Raji (cell line): ENCODE results near the gene FOXJ2.

Experiments
- POLR2A ChIP-seq: IDR thresholded peaks from 2 replicates; pipeline ENCODE4 v1.6.1; 2011; ENCODE audit warnings: low read depth, low read length, control low read depth; ENCODE audit not compliant: insufficient read depth

Gene FOXJ2

GRCh38 chr12:8054816-8055215 is 22.3 kb downstream of the FOXJ2 start:
- TF ChIP-seq POLR2A = no peak

DNA sequence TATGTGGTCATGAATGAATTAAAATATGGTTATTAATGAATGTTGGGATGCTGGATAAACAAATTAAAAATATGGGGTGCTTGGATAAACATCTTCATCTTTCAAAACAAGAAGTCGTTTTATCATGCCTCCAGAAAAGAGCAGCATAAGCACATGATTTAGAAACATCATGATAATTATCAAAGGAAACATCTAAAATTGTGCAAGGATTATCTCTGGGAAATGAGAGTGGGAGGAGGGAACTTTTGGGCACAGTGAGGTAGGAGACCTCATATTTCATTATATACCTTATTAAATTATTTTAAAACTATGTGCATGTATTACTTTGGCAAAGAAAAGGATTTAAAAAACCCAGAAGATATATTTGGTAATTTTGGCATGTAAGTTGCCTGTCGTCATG is 24.8 kb downstream of the FOXJ2 start:
- no peak for TF ChIP-seq POLR2A

GRCh38 chr12:8057839-8058238 is 25.3 kb downstream of the FOXJ2 start:
- TF ChIP-seq POLR2A = no peak

GRCh38 chr12:8058506-8058905 is 26.0 kb downstream of the FOXJ2 start:
- TF ChIP-seq POLR2A = no peak

DNA sequence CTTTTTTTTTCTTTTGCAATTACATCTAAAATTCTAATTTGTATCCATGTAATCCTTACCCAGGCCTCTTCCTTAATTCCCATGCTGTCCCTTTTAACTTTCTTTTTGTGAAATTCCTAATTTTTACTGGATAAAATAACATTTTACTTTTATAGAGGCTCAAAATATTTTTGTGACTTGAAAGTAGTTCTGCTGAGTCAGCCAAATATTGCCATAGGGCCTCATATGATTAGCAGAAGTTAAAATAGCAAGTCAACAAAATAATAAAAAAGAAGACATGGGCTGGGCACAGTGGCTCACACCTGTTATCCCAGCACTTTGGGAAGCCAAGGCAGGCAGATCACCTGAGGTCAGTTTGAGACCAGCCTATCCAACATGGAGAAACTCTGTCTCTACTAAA is 31.6 kb downstream of the FOXJ2 start:
- TF ChIP-seq POLR2A = no peak

DNA sequence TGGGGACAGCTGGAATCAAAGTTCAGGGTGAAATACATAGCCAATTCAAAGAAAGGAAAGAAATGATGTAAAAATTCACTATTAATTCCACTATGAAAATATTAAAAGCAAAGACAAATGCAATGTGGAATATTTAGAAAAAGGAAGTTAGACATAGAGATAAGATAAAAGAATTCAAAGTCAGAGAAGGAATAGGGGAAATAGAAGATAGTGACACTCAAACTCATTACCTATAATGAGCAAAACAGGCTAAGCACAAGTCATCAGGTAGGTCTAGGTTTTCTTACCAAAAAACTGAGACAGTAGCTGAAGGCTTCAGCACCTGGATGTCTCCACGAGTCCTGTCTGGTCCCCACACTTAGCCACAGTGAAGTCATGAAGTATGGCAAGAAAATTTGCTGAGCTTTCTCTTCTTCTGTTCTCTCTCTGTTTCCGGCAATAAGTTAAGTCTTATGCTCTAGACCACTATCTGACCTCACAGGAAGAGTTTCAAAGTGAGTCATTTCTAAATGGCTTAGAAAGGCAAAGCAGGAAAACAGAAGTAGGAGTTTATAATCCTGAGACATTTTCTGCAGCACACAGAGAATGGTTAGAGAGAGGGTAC is 33.6 kb downstream of the FOXJ2 start, which contains the start of gene C3AR1:
C3AR1 (minus strand) TSS at position 369 of the 604 bp plus-strand sequence. CDS start 6,174 bp downstream, outside the sequence.
- no peak for TF ChIP-seq POLR2A

GRCh38 chr12:8069582-8069981 is 37.1 kb downstream of the FOXJ2 start:
- no peak for TF ChIP-seq POLR2A

DNA sequence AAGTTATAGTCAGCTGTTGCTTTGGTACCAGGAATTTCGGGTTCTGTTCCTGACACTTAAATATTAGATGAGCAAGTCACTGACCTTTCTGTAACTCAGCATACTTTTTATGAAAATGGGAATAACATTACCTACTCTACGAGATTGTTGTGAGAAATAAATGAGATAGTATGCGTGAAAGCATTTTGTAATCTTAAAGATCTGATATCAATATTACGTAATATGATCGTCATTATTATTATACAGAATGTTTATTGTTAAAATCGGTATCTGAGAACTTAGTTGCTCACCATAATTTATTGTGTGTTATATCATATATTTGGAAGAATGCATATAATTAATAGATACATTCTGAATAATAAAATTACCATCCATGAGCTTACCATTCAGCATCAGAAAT is 43.4 kb downstream of the FOXJ2 start:
- TF ChIP-seq POLR2A = no peak

DNA sequence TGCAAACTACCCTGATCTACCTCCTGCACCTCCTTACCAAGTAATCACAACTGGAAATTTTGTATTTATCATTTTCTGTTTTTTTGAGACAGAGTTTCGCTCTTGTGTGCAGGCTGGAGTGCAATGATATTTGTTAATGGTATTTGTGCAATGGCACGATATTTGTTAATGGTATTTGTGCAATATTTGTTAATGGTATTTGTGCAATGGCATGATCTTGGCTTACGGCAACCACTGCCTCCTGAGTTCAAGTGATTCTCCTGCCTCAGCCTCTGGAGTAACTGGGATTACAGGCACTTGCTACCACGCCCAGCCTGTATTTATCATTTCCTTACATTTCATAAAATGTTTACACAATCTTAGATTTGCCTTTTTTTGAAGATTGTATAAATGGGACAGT is 43.9 kb downstream of the FOXJ2 start:
- TF ChIP-seq POLR2A = no peak

DNA sequence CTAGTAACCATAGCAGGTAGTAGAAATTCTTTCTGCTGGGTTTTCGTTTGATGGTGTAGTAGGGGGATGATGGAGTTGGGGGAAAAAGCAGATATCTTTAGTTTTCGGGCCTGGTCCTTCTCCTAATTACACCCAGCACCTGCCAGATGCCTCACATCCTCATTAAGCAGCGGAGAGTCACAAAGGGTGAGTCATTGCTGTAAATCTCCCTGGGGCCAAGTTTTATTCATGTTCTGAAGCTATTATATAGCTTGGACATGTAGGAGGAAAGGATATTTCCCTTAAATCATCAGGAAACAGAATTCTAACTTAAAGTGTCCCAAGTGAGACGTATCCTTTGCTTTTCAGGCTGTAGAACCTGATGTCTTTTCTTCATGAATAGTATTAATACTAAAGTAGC is 44.7 kb downstream of the FOXJ2 start:
- no peak for TF ChIP-seq POLR2A

DNA sequence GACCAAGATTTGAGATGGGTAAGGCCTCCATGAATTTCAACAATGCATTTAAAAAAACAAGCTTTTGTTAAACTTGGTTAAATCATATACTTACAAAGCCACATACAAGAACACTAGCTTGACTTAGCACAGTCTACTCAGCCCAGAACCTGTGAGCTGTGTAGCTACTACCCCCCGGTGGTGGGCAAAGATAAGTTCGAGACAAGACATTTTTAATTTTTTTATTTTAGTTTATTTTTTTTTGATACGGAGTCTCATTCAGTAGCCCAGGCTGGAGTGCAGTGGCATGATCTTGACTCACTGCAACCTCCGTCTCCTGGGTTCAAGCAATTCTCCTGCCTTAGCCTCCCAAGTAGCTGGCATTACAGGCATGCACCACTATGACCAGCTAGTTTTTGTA is 45.9 kb downstream of the FOXJ2 start:
- TF ChIP-seq POLR2A = no peak

DNA sequence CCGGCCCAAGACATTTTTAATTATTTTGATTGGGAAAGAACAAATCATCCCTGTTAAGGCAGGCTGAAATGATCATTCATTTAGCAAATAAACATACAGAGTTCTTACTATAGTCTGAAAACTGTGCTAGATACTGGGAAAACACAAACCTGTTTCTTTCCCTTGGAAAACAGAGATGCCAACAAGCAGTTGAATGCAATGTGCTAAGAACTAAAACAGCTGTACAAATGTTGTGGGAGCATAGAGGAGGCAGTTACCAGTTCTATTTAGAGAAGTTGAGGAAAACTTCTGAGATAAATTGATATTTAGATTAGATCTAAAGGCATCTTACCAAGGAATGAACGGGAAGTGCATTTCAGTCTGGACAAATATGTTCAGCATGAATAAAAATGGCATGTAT is 46.4 kb downstream of the FOXJ2 start:
- no peak for TF ChIP-seq POLR2A

- TF ChIP-seq POLR2A = no peak
Measured at GRCh38 chr12:8080120-8080519, 47.6 kb downstream of the FOXJ2 start.

DNA sequence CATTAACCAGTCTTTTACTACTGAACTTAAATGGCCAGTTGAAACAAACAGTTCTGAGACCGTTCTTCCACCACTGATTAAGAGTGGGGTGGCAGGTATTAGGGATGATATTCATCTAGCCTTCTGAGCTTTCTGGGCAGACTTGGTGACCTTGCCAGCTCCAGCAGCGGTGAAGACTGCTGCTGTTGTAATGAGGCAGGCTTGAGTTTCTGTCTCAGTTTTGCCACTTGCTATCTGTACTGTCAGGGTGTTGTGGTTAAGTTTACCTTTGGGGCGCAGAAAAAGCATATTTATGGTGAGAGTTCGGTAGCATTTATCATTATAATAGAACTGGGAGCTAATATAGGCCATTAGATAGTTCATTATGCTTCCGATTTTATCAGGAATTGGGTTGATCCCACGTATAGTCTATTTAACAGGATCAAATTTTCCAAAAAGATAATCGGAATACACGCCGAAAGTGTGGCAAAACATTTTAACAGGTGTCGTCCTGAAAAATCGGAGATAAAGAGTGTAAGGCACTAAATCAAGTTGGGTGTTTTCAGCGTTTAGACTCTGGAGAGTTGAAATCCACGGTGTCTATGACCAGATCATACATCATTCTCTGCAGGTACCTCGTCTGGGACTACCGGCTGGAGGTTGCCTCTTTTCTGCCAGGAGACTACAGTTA is 48.9 kb downstream of the FOXJ2 start:
- TF ChIP-seq POLR2A = no peak

DNA sequence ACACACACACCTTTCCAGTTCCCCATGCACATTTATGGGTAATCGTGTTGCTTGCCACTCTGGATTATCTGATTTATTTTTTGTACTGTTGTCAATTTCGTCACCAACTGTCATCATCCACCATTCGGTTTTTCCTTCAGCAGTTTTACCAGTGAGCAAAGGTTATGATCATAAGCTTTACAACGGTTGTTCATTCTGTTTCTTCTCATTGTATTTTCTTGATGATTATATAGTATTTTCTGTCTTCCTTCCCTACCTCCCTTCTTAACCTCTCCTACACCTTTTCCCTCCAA is 50.2 kb downstream of the FOXJ2 start:
- TF ChIP-seq POLR2A = no peak

DNA sequence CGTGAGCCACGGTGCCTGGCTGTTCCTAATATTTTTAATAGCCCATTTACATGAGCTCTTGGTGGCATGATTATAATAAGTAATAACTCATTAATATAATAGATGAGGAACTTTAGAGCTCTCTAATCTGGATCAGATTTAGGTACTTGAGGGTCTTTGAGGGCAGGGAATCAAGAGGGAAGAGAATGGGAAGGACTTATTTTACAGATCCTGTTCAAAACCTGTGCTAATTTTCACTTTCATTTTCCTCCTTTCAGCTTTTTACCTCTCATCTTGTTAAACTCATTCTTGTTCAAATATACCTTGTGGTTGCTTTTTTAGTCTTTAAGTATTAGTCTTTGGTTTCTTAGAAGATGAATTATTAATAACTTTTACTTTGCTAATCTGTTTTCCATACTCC is 55.1 kb downstream of the FOXJ2 start:
- TF ChIP-seq POLR2A = no peak

DNA sequence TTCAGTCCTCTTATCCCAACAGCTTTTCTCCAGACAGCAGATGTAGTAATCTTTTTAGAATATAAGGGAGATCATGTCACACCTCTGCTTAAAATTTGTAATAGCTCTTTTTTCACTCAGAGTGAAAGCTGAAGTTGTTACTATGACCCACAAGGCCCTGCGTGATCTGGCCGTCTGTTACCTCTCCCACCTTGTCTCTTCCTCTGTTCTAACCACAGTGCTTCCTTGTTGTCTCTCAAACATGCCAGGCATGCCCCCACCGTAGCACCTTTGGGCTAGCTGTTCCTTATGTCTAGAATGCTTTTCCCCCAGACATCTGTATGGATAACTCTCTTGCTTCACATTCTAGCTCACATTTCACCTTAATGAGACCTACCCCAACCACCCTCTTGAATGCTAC is 56.1 kb downstream of the FOXJ2 start:
- no peak for TF ChIP-seq POLR2A

GRCh38 chr12:8089716-8090115 is 57.2 kb downstream of the FOXJ2 start:
- no peak for TF ChIP-seq POLR2A

- no peak for TF ChIP-seq POLR2A
Measured at GRCh38 chr12:8093291-8093690, 60.8 kb downstream of the FOXJ2 start.
